Measurements from ENCODE around the gene PTPRC.
"Not testable (repeated sequence)": the region's sequence is repeated elsewhere in the genome, so short reads cannot be mapped to it uniquely, and the experiment has no call there.

GRCh38 chr1:198601310-198601709, 37.5 kb upstream of the PTPRC start:
- not testable (repeated sequence) for TF ChIP-seq CTCF, EP300 (IDR thresholded peaks at IDR 0.05)
